ENCODE data around the gene KRT85.

KRT85 gene

GRCh38 chr12:52395761-52396434, 28.6 kb upstream of the KRT85 start:
- no peak for FAIRE-seq

GRCh38 chr12:52394836-52395405, 27.6 kb upstream of the KRT85 start:
- FAIRE-seq: no peak
- no peak for DNase-seq (ENCODE audit: low spot score)

More at GRCh38 chr12:52395761-52396434, 28.6 kb upstream of the KRT85 start:
- no peak for DNase-seq (ENCODE audit: low spot score)

GRCh38 chr12:52392465-52393007, 25.3 kb upstream of the KRT85 start:
- DNase-seq (ENCODE audit: low spot score) (no peak), FAIRE-seq (no peak)

- DNase-seq (ENCODE audit: low spot score) (peak; percentile 40), FAIRE-seq (peak; percentile 63)
Measured at GRCh38 chr12:52391618-52392002, 24.3 kb upstream of the KRT85 start.

GRCh38 chr12:52390739-52391617, 23.7 kb upstream of the KRT85 start:
- peak; percentile 90 for FAIRE-seq

GRCh38 chr12:52389313-52390207, 22.3 kb upstream of the KRT85 start:
- FAIRE-seq (no peak), DNase-seq (ENCODE audit: low spot score) (no peak)

More at GRCh38 chr12:52390739-52391617, 23.7 kb upstream of the KRT85 start:
- peak; percentile 64 for DNase-seq (ENCODE audit: low spot score)

- no peak for DNase-seq (ENCODE audit: low spot score)
- peak; percentile 9 for FAIRE-seq
Measured at GRCh38 chr12:52387859-52388258, 20.6 kb upstream of the KRT85 start.

- no peak for FAIRE-seq
- DNase-seq (ENCODE audit: low spot score): no peak
Measured at GRCh38 chr12:52385226-52385702, 18.0 kb upstream of the KRT85 start, which contains the start of gene KRT84. KRT84 (minus strand) TSS chr12:52385652; CDS start chr12:52385585, 67 bp downstream.

GRCh38 chr12:52383331-52383730, 16.1 kb upstream of the KRT85 start:
- FAIRE-seq: peak; percentile 44
- no peak for DNase-seq (ENCODE audit: low spot score)

- FAIRE-seq: no peak
- DNase-seq (ENCODE audit: low spot score): no peak
Measured at GRCh38 chr12:52382854-52383253, 15.6 kb upstream of the KRT85 start.

- FAIRE-seq: no peak
Measured at GRCh38 chr12:52381206-52381605, 13.9 kb upstream of the KRT85 start.

GRCh38 chr12:52380271-52380694, 13.0 kb upstream of the KRT85 start:
- FAIRE-seq (no peak), DNase-seq (ENCODE audit: low spot score) (no peak)

More at GRCh38 chr12:52381206-52381605, 13.9 kb upstream of the KRT85 start:
- no peak for DNase-seq (ENCODE audit: low spot score)

GRCh38 chr12:52379536-52379935, 12.3 kb upstream of the KRT85 start:
- no peak for FAIRE-seq
- no peak for DNase-seq (ENCODE audit: low spot score)

- no peak for DNase-seq (ENCODE audit: low spot score)
- FAIRE-seq: no peak
Measured at GRCh38 chr12:52378091-52378490, 10.8 kb upstream of the KRT85 start.

- no peak for FAIRE-seq
- no peak for DNase-seq (ENCODE audit: low spot score)
Measured at GRCh38 chr12:52377266-52377665, 10.0 kb upstream of the KRT85 start.

- FAIRE-seq (peak; percentile 92), DNase-seq (ENCODE audit: low spot score) (peak; percentile 90)
Measured at GRCh38 chr12:52372216-52373154, 5.2 kb upstream of the KRT85 start.

GRCh38 chr12:52371716-52372115, 4.4 kb upstream of the KRT85 start:
- DNase-seq (ENCODE audit: low spot score) (no peak), FAIRE-seq (no peak)

GRCh38 chr12:52370926-52371608, 3.8 kb upstream of the KRT85 start:
- FAIRE-seq (no peak), DNase-seq (ENCODE audit: low spot score) (no peak)

- DNase-seq (ENCODE audit: low spot score): no peak
- no peak for FAIRE-seq
Measured at GRCh38 chr12:52369809-52370208, 2.5 kb upstream of the KRT85 start.
